GM20000 (cell line): ENCODE data around the gene HNRNPD.
"Not testable (repeated sequence)": the region's sequence is repeated elsewhere in the genome, so short reads cannot be mapped to it uniquely, and the experiment has no call there.

Source experiments
- DNase-seq: peaks from one replicate; pipeline ENCODE4 v3.0.0; 2012; ENCODE audit warnings: low spot score
- TF ChIP-seq, protein P1 (sequence below): IDR thresholded peaks from 2 replicates; pipeline ENCODE4 v1.5.1; 2012; ENCODE audit warnings: mild to moderate bottlenecking, control low read depth; ENCODE audit errors: extremely low read depth, missing control alignments

Gene HNRNPD

DNA sequence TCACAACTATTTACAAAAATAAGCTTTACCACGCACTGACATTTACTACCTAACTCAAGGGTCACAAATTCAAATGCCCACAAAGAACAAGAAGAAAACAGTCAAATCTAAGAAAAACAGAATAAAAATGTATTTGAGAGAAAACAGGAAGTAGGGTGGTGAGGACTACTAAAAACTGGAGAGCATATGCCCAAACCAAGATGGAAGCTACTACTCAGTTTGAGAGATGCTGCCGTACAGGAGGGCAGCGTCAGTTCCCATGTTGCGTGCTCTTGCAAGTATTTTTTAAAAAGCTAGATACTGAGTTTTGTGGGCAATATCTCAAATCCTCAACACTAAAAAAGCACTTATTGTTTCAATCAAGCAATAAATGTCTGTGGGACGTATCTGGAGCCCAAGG is 16.2 kb downstream of the HNRNPD start:
- TF ChIP-seq, protein P1, sequence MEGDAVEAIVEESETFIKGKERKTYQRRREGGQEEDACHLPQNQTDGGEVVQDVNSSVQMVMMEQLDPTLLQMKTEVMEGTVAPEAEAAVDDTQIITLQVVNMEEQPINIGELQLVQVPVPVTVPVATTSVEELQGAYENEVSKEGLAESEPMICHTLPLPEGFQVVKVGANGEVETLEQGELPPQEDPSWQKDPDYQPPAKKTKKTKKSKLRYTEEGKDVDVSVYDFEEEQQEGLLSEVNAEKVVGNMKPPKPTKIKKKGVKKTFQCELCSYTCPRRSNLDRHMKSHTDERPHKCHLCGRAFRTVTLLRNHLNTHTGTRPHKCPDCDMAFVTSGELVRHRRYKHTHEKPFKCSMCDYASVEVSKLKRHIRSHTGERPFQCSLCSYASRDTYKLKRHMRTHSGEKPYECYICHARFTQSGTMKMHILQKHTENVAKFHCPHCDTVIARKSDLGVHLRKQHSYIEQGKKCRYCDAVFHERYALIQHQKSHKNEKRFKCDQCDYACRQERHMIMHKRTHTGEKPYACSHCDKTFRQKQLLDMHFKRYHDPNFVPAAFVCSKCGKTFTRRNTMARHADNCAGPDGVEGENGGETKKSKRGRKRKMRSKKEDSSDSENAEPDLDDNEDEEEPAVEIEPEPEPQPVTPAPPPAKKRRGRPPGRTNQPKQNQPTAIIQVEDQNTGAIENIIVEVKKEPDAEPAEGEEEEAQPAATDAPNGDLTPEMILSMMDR: no peak
- DNase-seq: no peak

DNA sequence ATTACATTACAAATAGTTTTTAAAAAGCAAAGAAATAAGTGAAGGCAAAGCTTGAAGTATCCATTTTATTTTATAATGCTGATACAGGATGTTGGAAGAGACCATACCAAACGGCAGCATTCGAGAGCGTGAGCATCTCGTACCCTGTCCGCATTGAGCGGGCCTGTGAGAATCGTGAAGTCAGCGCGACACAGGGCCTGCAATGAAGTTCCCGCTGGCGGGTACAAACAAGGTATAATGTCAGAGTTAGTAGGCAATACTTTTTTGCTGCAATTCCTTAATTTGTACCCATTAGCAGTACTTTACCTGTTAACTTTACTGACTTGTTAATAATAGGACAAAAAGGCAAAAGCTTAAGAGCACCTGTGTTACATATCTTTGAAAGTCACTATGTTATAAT is 19.0 kb downstream of the HNRNPD start:
- TF ChIP-seq, protein P1: no peak
- DNase-seq: no peak

DNA sequence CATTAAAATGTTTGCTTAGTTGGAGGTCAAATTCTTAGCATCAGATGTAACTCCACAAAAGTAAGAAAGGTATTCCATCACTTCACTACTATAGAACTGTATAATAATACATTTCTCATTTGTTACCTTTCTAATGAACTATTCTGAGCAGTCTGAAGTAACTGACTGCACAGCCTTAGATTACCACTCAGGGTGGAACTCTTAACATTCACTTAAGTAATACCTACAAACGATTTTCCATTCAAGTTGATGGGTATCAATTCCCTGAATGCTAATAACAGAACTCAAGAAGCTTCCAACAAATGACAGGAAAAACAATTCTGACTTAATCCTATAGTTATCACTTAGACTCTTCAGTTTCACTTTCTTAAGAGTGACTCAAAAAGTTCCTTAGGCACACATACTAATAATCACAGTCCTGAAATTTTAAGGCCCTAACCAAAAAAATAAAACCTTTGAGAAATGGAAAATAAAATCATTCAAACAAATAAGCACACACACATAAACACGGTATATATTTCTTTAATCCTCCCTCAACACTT is 20.9 kb downstream of the HNRNPD start:
- TF ChIP-seq, protein P1: no peak
- no peak for DNase-seq

DNA sequence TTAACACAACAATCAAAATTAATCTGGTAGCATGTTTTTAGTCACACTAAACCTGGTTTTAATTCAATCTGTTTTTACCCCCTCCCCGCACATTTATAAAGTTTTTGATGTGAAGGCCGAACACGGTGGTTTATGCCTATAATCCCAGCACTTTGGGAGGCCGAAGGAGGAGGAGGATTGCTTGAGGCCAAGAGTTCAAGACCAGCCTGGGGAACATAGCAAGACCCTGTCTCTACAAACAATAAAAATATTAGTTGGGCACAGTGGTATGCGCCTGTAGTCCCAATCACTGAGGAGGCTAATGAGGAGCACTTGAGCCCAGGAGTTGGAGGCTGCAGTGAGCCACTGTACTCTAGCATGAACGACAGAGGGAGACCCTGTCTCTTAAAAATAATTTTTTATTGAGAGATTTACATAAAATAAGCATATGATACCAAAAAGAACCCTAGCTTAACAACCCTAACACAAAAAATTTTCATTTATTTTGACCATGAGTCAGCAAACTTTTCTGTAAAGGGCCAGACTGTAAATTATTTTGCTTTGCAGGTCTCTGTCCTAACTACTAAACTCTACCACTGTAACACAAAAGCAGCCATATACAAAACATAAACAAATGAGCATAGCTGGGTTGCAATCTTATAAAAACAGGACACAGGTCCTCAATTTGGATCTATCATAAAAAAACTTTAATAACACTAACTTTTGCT is 21.5 kb downstream of the HNRNPD start:
- TF ChIP-seq, protein P1: no peak
- DNase-seq: no peak

DNA sequence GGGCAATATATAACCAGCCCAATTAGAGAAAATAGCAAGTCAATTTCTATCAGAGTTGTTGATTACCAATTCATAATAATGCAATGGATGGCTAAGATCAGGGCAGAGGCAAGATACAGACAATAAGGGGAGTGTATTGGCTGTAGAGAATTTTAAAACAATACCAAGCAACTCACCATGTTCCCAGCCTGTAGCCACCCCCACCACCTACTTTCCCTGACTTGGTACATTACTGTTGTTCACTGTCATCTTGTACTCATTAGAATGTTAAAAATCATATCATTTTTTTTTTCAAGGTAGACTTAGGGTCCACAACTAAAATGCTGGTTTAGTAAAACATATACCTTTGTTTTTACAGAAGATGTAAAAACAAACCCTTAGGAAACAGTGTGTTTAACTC is 27.7 kb downstream of the HNRNPD start:
- no peak for DNase-seq
- TF ChIP-seq, protein P1: no peak

DNA sequence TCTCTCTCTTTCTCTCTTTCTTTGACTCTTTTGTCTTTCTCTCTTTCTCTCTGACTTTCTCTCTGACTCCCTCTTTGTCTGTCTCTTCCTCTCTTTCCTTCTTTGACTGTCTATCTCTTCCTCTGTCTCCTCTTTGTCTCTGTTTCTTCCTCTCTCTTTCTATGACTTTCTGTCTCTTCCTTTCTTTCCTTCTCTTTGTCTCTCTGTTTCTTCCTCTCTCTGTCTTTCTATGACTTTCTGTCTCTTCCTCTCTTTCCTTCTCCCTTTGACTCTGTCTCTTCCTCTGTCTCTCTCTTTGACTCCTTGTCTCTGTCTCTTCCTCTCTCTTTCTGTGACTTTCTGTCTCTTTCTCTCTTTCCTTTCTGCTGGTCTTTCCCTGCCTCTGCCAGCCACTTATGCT is 38.7 kb downstream of the HNRNPD start:
- no peak for DNase-seq
- TF ChIP-seq, protein P1: no peak

DNA sequence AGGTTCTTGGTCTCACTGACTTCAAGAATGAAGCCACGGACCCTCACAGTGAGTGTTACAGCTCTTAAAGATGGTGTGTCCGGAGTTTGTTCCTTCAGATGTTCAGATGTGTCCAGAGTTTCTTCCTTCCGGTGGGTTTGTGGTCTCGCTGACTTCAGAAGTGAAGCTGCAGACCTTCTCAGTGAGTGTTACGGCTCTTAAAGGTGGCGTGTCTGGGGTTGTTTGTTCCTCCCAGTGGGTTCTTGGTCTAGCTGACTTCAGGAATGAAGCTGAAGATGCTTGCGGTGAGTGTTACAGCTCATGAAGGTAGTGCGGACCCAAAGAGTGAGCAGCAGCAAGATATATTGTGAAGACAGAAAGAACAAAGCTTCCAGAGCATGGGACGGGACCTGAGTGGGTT is 40.1 kb downstream of the HNRNPD start:
- DNase-seq: not testable (repeated sequence)

DNA sequence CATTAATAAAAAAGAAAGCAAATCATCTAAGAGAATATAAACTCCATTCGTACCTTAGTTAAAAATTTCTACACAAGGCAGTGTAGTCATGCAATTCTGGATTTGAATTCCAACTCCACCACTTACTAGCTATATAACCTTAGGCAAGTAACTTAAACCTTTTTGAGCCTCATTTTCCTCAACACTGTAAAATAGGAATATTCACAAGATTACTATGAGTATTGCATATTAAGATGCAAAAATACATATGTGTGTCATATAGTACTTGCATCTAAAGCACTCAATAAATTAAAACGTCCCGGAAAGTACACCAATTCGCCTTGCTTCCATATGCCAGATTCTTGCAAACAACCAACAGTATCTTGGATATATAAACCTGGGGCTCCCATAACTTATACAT is 42.0 kb downstream of the HNRNPD start:
- TF ChIP-seq, protein P1: no peak

More for the DNA sequence above, 42.0 kb downstream of the HNRNPD start:
- no peak for DNase-seq
